Measurements from ENCODE around the gene NOTCH4. TPM values are rescaled to one million over a fixed set of nuclear protein-coding genes. Genes with fewer than 3 reads are reported as not detected.

NOTCH4 gene
- total RNA-seq, 4 donors from 2014 or later = 16.7 to 212 (median 47.0) TPM

DNA sequence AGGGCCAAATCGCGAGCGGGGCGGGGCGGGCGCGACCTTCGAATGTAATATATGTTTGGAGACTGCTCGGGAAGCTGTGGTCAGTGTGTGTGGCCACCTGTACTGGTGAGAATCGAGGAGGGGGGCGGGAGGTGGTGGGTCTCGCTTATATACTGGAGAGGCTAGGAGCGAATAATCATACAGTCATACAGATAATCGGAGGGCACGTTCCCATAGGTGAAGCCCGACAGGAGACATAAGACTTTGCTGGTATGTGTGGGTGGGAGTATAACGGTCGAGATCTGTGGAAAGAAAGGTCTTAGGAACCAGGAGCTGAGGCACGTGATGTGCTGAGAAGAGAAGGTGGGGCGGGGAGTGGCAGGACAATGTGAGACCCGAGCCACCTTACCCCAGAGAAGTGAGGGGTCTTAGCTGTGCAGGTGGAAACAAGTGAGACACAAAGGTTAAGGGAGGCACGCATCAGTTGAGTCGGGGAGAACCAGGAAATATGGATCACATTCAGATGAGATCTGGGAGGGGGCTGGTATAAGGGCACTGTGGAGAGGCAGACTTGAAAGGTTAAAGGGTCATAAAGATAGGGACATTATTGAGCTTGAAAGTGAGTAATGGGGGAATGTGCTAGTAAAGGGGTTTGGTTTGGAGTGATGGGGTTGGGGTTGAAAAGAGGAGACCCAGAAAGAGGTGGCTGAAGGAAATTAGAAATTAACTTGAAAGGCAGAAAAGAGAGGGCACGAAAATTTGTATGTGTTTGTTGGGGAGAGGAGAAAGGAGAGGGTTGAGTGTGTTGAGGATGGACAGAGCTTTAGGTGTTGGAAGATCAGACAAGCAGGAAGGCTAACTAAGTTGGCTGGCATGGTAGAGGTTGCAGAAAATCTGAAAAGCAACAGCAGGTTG lies 45.1 kb downstream of the NOTCH4 start:
- TF ChIP-seq, protein P1, sequence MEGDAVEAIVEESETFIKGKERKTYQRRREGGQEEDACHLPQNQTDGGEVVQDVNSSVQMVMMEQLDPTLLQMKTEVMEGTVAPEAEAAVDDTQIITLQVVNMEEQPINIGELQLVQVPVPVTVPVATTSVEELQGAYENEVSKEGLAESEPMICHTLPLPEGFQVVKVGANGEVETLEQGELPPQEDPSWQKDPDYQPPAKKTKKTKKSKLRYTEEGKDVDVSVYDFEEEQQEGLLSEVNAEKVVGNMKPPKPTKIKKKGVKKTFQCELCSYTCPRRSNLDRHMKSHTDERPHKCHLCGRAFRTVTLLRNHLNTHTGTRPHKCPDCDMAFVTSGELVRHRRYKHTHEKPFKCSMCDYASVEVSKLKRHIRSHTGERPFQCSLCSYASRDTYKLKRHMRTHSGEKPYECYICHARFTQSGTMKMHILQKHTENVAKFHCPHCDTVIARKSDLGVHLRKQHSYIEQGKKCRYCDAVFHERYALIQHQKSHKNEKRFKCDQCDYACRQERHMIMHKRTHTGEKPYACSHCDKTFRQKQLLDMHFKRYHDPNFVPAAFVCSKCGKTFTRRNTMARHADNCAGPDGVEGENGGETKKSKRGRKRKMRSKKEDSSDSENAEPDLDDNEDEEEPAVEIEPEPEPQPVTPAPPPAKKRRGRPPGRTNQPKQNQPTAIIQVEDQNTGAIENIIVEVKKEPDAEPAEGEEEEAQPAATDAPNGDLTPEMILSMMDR (IDR thresholded peaks at IDR 0.05; ENCODE audit: low read depth) = no peak

DNA sequence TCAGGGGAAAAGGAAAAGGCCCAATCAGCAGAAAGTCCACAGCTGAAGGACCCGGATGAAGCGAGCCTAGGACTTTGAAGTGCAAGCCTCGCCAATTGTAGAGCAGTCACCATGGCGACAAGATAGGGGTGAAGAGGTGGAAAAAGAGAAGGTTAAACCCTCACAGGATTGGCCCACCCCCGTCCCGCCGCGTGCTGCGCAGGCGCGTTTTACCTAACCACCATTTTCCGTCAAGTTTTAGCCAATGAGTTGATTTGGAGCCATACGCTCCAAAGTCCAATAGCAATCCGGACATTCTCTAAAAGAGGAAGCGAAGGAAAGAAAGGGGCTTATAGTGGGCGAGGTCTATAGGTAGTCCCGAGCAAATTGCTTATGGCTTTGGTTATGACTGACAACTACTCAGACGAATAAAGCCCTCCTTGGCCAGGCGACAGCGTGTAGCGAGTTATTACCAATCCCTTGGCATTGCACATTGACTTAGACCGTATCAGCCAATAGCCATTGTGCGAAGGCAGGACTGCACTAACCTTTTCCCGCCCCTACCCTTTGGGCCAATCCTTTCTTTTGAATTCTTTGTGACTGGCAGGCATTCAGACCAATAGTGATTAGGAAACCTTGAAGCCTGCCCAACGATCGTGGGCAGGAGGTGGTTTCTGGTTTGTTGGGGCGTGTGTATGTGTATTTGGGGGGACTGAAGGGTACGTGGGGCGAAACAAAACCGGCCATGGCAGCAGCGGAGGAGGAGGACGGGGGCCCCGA lies 45.9 kb downstream of the NOTCH4 start, which contains the start of gene RNF5:
Gene RNF5 (plus strand): TSS at position 618 of the 759 bp plus-strand sequence. CDS start 107 bp downstream, at position 725.
- TF ChIP-seq, protein P1 (IDR thresholded peaks at IDR 0.05; ENCODE audit: low read depth) = no peak

DNA sequence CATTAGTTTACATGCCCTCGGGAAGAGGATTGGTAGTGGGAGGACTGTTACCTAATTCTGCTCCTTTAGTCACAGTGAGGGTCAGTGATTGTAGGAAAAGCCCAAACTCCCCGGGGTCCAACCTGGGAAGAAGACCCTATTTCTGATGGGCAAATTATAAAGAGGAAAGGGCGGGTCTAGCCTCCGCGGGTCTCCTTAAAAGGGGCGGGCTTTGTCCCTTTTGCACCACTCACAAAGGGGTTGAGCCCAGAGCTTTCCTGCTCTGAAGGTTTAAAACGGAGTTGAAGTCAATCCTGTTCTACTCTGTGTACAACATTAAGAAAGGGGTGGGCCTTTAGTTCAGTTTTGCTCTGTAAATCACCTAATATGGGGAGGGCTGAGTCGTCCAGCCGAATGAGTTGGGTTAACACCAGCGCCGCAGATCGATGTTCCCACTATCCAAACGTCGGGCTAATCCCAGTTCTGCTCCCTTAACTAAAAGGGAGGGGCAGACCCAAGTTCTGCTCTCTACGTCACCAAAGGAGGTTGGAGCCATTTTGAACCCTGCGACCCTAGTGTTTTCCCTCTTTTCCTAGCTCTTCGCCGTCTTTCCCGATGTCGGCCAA lies 46.6 kb downstream of the NOTCH4 start:
- TF ChIP-seq, protein P1 (IDR thresholded peaks at IDR 0.05; ENCODE audit: low read depth) = no peak

DNA sequence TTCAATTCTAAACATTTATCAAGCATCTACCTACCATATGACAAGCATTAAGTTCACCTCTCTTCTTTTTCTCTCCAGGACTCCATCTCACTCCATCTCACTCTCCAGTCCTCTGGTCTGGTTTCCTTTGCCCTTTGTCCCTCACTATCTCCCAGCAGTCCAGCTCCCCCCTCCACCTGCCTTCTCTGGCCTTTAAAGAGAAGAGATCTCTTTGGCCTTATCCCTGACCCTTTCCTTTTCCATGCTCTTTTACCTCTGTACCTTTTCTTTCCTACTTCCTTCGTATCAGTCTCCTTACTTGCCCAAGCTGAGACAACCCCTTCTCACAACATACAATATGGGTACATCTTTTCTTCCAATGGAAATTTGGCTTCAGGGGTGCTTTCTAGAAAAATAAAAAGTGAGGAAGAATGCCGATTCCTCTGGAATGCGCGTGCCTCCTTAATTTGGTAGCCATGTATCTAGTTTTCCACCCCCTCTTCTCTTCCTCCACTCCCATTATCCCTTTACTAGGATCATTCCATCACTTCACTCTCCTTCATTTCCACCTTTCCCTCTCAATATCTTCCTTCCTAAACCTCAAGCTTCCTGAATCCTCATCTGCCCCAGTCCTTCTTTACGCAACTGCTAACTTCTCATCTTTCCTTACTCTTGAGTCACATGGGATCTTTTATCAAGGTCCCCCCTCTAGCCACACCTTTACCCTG lies 47.2 kb downstream of the NOTCH4 start:
- TF ChIP-seq, protein P1 (IDR thresholded peaks at IDR 0.05; ENCODE audit: low read depth) = no peak

DNA sequence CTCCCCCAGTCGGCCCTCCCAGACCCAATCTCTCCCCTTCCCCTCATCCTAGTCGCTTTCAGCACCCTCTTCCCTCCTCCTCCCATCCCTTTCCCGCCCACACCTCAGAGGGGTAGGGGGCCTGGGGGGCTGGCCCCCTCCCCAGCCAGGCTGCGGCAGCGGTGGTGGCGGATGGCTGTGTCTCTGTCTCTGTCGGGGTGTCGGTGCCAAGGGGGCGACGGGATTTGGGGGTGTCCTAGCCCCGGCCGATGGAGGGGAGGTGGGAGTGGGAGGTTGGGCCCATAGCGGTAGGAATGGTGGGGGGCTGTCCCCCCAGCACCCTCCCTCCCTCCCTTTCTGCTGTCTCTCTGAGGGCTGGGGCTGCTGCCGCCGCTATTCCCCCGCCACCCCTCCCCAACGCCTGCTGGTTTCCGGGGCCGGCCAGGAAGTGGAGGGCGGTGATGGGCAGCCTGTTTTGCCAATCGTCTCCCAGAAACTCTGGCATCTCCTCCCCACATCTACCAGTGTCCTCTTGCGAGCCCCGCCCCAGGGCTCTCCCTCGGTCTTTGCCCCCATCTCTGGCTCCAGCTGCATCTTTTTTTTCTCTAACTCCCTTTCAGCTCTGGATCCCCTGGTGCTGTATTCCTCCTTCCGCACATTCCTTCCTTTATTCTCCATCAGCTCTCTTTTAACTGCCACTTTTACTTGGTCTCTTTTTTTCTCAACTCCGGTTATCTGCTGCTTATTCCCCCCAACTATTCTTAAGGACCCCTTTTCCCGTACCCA lies 48.0 kb downstream of the NOTCH4 start, which contains the start of gene AGPAT1:
Gene AGPAT1 (minus strand): TSS at position 374 of the 765 bp plus-strand sequence. CDS start 4,588 bp downstream, outside the sequence.
- TF ChIP-seq, protein P1 (IDR thresholded peaks at IDR 0.05; ENCODE audit: low read depth) = no peak

DNA sequence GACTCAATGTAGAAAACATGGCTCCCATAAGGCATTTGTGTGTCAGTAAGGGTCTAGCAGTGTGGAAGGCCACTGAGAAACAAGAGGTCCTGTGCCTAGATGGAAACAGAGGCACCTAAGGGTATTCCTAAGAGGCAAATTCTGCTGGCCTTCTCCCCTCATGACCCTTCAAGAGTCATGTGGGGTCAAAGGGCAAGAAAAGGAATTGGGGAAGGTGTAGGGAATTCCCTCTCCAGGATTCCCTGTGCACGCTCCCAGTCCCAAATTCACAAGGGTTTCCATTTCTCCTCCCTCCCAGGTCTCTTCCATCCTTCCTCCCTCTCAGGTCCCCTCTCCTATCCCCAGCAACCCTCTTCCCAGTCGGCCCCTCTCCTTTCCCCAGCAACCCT lies 48.6 kb downstream of the NOTCH4 start:
- TF ChIP-seq, protein P1 (IDR thresholded peaks at IDR 0.05; ENCODE audit: low read depth) = no peak

Data from subcutaneous adipose tissue (tissue), 4 donors.